ENCODE measurements around the gene PRDX3. TPM values are rescaled to one million over a fixed set of nuclear protein-coding genes. Genes with fewer than 3 reads are reported as not detected.

Gene PRDX3
- total RNA-seq, 6 experiments from 2014 or later: 156 to 183 (median 171) TPM

- Mint-ChIP-seq H3K27ac (no peak overlapping the region), H3K4me3 (no peak overlapping the region), H3K27me3 (ENCODE audit: insufficient read depth) (peaks cover 1% of the 10 kb centered on the region; the same call in 1 of the 2 replicates), H3K36me3 (ENCODE audit: low read depth) (peaks cover 30% of the 10 kb centered on the region; the same call in 1 of the 2 replicates), H3K9me3 (no peaks in the 10 kb centered on the region), H3K4me1 (ENCODE audit: low read depth) (peaks cover 32% of the 10 kb centered on the region)
- DNase-seq: no peak
- no peak for TF ChIP-seq CTCF (IDR thresholded peaks at IDR 0.05)
Measured at GRCh38 chr10:119174109-119174508, 4.5 kb downstream of the PRDX3 start.

- H3K9me3 Mint-ChIP-seq: no peaks in the 10 kb centered on the region
- peaks cover 23% of the 10 kb centered on the region for H3K36me3 Mint-ChIP-seq (ENCODE audit: low read depth)
- H3K4me1 Mint-ChIP-seq (ENCODE audit: low read depth): peaks cover 21% of the 10 kb centered on the region
- no peak overlapping the region; the same call in 1 of the 2 replicates for H3K27ac Mint-ChIP-seq
- no peak for TF ChIP-seq CTCF (IDR thresholded peaks at IDR 0.05)
- H3K27me3 Mint-ChIP-seq (ENCODE audit: insufficient read depth): peaks cover 1% of the 10 kb centered on the region; the same call in 1 of the 2 replicates
- DNase-seq: no peak
- no peak overlapping the region for H3K4me3 Mint-ChIP-seq
Measured at GRCh38 chr10:119167041-119167440, 11.6 kb downstream of the PRDX3 start.

GRCh38 chr10:119166564-119166963 lies 12.0 kb downstream of the PRDX3 start:
- Mint-ChIP-seq H3K27ac (peak overlapping the region; percentile 47), H3K4me3 (peak overlapping the region; percentile 88), H3K9me3 (no peaks in the 10 kb centered on the region), H3K36me3 (ENCODE audit: low read depth) (peaks cover 23% of the 10 kb centered on the region), H3K4me1 (ENCODE audit: low read depth) (peaks cover 21% of the 10 kb centered on the region), H3K27me3 (ENCODE audit: insufficient read depth) (peaks cover 1% of the 10 kb centered on the region; the same call in 1 of the 2 replicates)
- DNase-seq: no peak
- no peak for TF ChIP-seq CTCF (IDR thresholded peaks at IDR 0.05)

GRCh38 chr10:119166118-119166500 lies 12.5 kb downstream of the PRDX3 start:
- peaks cover 23% of the 10 kb centered on the region for H3K36me3 Mint-ChIP-seq (ENCODE audit: low read depth)
- TF ChIP-seq CTCF (IDR thresholded peaks at IDR 0.05): no peak
- DNase-seq: no peak
- peaks cover 1% of the 10 kb centered on the region; the same call in 1 of the 2 replicates for H3K27me3 Mint-ChIP-seq (ENCODE audit: insufficient read depth)
- no peaks in the 10 kb centered on the region for H3K9me3 Mint-ChIP-seq
- peak overlapping the region; percentile 87 for H3K27ac Mint-ChIP-seq
- peak overlapping the region; percentile 88 for H3K4me3 Mint-ChIP-seq
- peaks cover 21% of the 10 kb centered on the region for H3K4me1 Mint-ChIP-seq (ENCODE audit: low read depth)

- Mint-ChIP-seq H3K36me3 (ENCODE audit: low read depth) (peaks cover 23% of the 10 kb centered on the region), H3K9me3 (no peaks in the 10 kb centered on the region), H3K4me3 (peak within 1 kb of the TSS; percentile 88), H3K4me1 (ENCODE audit: low read depth) (peaks cover 21% of the 10 kb centered on the region), H3K27me3 (ENCODE audit: insufficient read depth) (peaks cover 1% of the 10 kb centered on the region; the same call in 1 of the 2 replicates), H3K27ac (peak within 1 kb of the TSS; percentile 87)
- peak; percentile 38 for DNase-seq
- peak; percentile 41; the same call in 1 of the 2 replicates for TF ChIP-seq CTCF (IDR thresholded peaks at IDR 0.05)
Measured at GRCh38 chr10:119165171-119166117, 13.2 kb downstream of the PRDX3 start, which contains the start of gene SFXN4. Gene SFXN4, minus strand, starts transcription at chr10:119165714. Its CDS starts 67 bp downstream, at chr10:119165647.

Data from HFFc6 (cell line).